WTC11 (cell line): ENCODE results near the gene ADGRA1.

ENCODE experiments used
- ATF1 ChIP-seq: sonication (generic); formaldehyde crosslinking; IDR thresholded peaks from 2 replicates; pipeline ENCODE4 v1.8.1; 2023; ENCODE audit warnings: mild to moderate bottlenecking, moderate library complexity, missing genetic modification reagents
- CTCF ChIP-seq: fragments of 200-600 bp; IDR thresholded peaks from 2 replicates; pipeline ENCODE4 v1.8.0; 2022; ENCODE audit warnings: antibody characterized with exemption
- ELF4 ChIP-seq: sonication (generic); formaldehyde crosslinking; IDR thresholded peaks from 2 replicates; pipeline ENCODE4 v1.8.1; 2022; ENCODE audit warnings: low read depth, mild to moderate bottlenecking, moderate library complexity, missing genetic modification reagents
- ETV6 ChIP-seq: sonication (generic); formaldehyde crosslinking; IDR thresholded peaks from 2 replicates; pipeline ENCODE4 v1.8.1; 2022; ENCODE audit warnings: mild to moderate bottlenecking, missing genetic modification reagents
- JUN ChIP-seq: sonication (generic); formaldehyde crosslinking; IDR thresholded peaks from 2 replicates; pipeline ENCODE4 v1.8.0; 2023; ENCODE audit warnings: mild to moderate bottlenecking, missing genetic modification reagents
- NR1H2 ChIP-seq: sonication (generic); formaldehyde crosslinking; IDR thresholded peaks from 2 replicates; pipeline ENCODE4 v1.9.0; 2021; ENCODE audit warnings: mild to moderate bottlenecking, moderate library complexity, missing genetic modification reagents
- SMAD3 ChIP-seq: sonication (generic); formaldehyde crosslinking; IDR thresholded peaks from 2 replicates; pipeline ENCODE4 v1.8.0; 2022; ENCODE audit warnings: missing genetic modification reagents, mild to moderate bottlenecking, borderline replicate concordance
- STAT6 ChIP-seq: sonication (generic); formaldehyde crosslinking; conservative IDR thresholded peaks from 2 replicates; pipeline ENCODE4 v1.8.1; 2023; ENCODE audit warnings: mild to moderate bottlenecking, low read depth, missing genetic modification reagents, moderate library complexity
- TEAD4 ChIP-seq: sonication (generic); formaldehyde crosslinking; IDR thresholded peaks from 2 replicates; pipeline ENCODE4 v1.8.0; 2022; ENCODE audit warnings: mild to moderate bottlenecking, missing genetic modification reagents
- ZBTB21 ChIP-seq: sonication (generic); formaldehyde crosslinking; IDR thresholded peaks from 2 replicates; pipeline ENCODE4 v1.8.1; 2023; ENCODE audit warnings: mild to moderate bottlenecking, missing genetic modification reagents, borderline replicate concordance
- TF ChIP-seq, protein P1 (sequence below): sonication (generic); formaldehyde crosslinking; IDR thresholded peaks from 2 replicates; pipeline ENCODE4 v1.8.0; 2022; ENCODE audit warnings: mild to moderate bottlenecking, missing genetic modification reagents
- TF ChIP-seq, protein P2 (sequence below): sonication (generic); formaldehyde crosslinking; IDR thresholded peaks from 2 replicates; pipeline ENCODE4 v1.8.1; 2023; ENCODE audit warnings: mild to moderate bottlenecking, missing genetic modification reagents
- TF ChIP-seq, protein P3 (sequence below): sonication (generic); formaldehyde crosslinking; IDR thresholded peaks from 2 replicates; pipeline ENCODE4 v1.8.0; 2023; ENCODE audit warnings: mild to moderate bottlenecking, missing genetic modification reagents
- TF ChIP-seq, protein P4 (sequence below): sonication (generic); formaldehyde crosslinking; IDR thresholded peaks from 2 replicates; pipeline ENCODE4 v1.8.1; 2023; ENCODE audit warnings: mild to moderate bottlenecking, missing genetic modification reagents, moderate library complexity

DNA sequence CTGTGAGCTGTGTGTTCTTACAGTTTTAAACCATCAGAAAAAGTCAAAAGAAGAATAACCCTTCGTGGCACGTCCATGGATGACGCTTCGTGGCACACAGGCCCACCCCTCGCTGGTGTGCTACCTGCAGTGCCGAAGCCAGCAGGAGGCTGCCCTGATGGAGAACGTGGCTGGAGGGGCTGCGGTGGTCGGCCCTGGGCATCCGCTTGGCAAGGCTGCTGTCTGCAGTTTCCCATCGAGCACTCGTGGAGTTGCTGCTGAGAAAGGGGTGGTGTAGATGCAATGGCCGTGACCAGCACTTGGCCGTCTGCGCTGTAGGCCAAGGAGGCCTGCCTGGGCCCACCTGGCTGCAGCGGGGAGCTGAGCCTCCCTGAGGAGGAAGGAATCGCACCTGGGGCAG lies 3.2 kb upstream of the ADGRA1 start:
- TF ChIP-seq, protein P1, sequence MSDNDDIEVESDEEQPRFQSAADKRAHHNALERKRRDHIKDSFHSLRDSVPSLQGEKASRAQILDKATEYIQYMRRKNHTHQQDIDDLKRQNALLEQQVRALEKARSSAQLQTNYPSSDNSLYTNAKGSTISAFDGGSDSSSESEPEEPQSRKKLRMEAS (CRISPR knock-in tag), result no peak
- TF ChIP-seq CTCF (no peak), STAT6 (CRISPR knock-in tag) (no peak), NR1H2 (no peak), ETV6 (no peak), TEAD4 (CRISPR knock-in tag) (no peak), ELF4 (no peak), JUN (CRISPR knock-in tag) (no peak), ZBTB21 (CRISPR knock-in tag) (no peak), ATF1 (no peak), SMAD3 (CRISPR knock-in tag) (no peak)
- TF ChIP-seq, protein P2, sequence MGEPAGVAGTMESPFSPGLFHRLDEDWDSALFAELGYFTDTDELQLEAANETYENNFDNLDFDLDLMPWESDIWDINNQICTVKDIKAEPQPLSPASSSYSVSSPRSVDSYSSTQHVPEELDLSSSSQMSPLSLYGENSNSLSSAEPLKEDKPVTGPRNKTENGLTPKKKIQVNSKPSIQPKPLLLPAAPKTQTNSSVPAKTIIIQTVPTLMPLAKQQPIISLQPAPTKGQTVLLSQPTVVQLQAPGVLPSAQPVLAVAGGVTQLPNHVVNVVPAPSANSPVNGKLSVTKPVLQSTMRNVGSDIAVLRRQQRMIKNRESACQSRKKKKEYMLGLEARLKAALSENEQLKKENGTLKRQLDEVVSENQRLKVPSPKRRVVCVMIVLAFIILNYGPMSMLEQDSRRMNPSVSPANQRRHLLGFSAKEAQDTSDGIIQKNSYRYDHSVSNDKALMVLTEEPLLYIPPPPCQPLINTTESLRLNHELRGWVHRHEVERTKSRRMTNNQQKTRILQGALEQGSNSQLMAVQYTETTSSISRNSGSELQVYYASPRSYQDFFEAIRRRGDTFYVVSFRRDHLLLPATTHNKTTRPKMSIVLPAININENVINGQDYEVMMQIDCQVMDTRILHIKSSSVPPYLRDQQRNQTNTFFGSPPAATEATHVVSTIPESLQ, result no peak
- TF ChIP-seq, protein P3, sequence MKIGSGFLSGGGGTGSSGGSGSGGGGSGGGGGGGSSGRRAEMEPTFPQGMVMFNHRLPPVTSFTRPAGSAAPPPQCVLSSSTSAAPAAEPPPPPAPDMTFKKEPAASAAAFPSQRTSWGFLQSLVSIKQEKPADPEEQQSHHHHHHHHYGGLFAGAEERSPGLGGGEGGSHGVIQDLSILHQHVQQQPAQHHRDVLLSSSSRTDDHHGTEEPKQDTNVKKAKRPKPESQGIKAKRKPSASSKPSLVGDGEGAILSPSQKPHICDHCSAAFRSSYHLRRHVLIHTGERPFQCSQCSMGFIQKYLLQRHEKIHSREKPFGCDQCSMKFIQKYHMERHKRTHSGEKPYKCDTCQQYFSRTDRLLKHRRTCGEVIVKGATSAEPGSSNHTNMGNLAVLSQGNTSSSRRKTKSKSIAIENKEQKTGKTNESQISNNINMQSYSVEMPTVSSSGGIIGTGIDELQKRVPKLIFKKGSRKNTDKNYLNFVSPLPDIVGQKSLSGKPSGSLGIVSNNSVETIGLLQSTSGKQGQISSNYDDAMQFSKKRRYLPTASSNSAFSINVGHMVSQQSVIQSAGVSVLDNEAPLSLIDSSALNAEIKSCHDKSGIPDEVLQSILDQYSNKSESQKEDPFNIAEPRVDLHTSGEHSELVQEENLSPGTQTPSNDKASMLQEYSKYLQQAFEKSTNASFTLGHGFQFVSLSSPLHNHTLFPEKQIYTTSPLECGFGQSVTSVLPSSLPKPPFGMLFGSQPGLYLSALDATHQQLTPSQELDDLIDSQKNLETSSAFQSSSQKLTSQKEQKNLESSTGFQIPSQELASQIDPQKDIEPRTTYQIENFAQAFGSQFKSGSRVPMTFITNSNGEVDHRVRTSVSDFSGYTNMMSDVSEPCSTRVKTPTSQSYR (CRISPR knock-in tag), result no peak
- TF ChIP-seq, protein P4, sequence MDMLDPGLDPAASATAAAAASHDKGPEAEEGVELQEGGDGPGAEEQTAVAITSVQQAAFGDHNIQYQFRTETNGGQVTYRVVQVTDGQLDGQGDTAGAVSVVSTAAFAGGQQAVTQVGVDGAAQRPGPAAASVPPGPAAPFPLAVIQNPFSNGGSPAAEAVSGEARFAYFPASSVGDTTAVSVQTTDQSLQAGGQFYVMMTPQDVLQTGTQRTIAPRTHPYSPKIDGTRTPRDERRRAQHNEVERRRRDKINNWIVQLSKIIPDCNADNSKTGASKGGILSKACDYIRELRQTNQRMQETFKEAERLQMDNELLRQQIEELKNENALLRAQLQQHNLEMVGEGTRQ, result no peak
